8988T (cell line): Measurements from ENCODE around the gene HMSD.
A peak's percentile ranks its signal among the peaks of the same experiment; 100 is the strongest.

Source experiments
- DNase-seq: peaks from one replicate; pipeline ENCODE4 v3.0.0; 2011

Gene HMSD

DNA sequence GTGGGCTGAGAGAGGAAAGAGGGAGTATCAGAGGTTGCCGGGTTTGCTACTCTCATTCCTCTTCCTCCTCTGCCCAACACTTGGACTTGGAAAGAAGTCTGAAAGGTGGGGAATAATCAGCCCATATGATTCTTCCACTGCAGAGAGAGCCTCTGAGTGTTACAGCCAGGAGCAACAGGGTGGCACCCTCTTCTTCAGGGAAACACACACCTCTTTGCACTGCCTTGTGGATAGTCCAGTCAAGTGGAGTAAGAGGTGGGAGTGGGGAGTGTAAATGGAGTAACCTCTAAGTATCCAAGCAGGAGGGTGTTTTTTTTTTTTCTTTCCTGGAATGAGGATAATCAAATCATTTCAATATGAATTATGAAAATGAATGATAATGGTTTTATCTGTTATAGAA is 11.8 kb downstream of the HMSD start:
- DNase-seq: no peak

GRCh38 chr18:63961435-63961980 is 12.4 kb downstream of the HMSD start:
- no peak for DNase-seq

DNA sequence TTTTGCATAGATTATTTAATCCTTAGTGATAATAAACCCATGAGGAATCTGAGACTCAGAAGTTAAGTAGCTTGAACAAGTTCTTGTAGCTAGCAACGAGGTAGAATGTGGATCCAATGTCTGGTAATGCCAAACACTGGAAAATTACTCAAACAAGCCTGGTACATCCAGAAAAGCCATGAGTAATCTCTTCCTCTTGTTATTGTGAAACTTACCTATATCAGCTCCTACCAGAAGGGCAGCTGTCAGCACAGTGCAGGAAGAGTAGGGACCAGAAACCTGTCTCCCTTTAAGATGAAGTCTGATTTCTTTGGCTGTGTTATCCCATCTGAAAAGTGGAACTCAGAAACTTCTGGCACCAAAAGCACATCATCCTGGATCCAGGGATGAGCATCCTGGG is 13.0 kb downstream of the HMSD start:
- DNase-seq: no peak

GRCh38 chr18:63963615-63964256 is 14.6 kb downstream of the HMSD start:
- DNase-seq: no peak

GRCh38 chr18:63964908-63965307 is 15.8 kb downstream of the HMSD start:
- no peak for DNase-seq

- no peak for DNase-seq
These were observed 16.7 kb downstream of the HMSD start for GRCh38 chr18:63965716-63966330.

- peak; percentile 15 for DNase-seq
These were observed 21.1 kb downstream of the HMSD start, which contains the start of gene SERPINB8 for GRCh38 chr18:63969942-63970808. SERPINB8 (plus strand) TSS chr18:63970081; CDS start chr18:63978309, 8,228 bp downstream.

DNA sequence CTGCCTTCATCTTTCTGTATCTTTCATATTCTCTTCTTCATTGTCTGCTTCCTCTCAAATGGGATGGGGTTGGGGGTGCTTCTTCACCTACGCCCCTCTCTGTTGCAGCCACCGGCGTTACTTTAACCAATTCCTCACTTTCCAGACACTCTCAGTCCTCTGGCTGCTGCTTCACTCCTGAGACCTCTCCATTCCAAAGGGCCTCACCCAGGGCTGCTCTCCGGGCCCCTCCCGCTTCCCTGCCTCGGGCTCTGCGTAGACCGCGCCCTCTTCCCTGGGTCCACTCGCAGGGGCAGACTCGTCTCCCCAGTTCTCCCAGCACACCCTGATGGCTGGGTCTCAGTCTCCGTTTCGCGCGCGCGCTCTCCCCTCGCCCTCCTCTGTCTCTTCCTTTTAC is 21.7 kb downstream of the HMSD start:
- DNase-seq: no peak

DNA sequence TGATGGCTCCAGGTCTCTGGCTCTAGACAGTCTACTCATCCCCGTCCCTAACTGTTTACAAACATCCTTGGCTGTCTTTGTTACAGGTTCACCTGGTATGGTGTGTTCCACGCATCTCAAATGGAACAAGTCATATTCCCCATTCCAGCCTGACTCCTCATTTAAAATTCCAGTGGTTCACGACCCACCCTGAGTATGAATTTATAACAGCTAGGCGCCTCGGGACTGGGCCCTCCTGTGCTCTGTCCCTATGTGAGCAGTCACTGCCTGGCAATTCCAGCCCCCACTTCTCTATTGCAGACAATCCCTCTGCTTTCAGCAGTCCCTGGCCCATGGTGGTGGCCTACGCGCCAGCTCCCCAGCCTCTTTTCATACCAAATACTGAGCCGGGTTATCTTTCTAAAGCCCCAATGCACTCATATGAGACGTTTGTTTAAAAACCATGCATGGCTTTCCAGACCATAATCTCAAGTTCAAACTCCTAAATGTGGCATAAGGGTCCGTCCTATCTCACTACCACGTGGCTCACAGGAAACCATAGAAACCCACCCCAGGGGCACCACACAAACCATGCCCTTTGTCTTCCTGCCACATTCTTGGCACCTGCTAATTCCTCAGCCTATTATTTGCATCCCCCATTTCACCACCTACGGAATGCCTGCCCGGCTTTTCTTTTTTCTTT is 22.4 kb downstream of the HMSD start:
- DNase-seq: no peak

- no peak for DNase-seq
These were observed 22.9 kb downstream of the HMSD start for GRCh38 chr18:63972002-63972376.

GRCh38 chr18:63974991-63975390 is 25.9 kb downstream of the HMSD start:
- DNase-seq: no peak

- no peak for DNase-seq
These were observed 26.5 kb downstream of the HMSD start for GRCh38 chr18:63975628-63976027.

GRCh38 chr18:63977040-63977439 is 27.9 kb downstream of the HMSD start:
- DNase-seq: no peak

DNA sequence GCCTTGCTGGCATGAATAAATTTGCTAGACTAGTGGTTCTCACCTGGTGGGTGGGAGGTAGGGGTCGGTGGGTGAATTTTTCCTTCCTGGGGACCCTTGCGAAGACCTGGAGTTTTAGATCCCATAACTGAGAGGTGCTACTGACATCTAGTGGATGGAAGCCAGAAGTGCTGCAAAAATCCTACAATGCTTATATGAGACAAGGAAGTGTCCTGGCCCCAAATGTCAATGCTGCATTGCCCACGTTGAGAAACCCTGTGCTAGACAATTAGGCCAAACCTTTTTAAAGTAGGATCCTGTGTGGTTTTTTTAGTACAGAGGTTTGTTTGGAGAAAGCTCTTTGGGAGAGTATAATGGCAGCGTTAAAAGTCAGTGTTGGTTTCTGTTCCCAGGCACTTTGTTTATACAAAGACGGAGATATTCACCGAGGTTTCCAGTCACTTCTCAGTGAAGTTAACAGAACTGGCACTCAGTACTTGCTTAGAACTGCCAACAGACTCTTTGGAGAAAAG is 30.4 kb downstream of the HMSD start:
- no peak for DNase-seq

DNA sequence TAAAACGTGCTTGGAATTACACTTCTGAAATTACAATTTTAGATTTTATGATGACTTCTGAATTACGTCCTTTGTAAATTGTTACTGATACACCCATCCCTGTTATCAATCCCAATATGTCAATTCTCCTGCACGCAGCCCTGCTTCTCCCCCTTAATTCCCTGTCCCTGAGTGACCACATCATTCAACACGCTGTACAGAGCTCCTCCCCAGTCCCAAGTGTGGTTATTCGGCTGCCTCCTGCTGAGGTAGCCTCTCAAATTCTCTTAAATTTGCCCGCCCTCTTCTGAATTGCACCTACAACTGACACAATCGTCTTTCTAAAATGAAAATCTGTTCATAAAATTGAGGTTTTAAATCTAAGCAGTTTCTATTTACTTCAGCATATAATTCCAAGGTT is 30.9 kb downstream of the HMSD start:
- DNase-seq: no peak

- DNase-seq: no peak
These were observed 31.9 kb downstream of the HMSD start for GRCh38 chr18:63980896-63981460.

- DNase-seq: no peak
These were observed 32.6 kb downstream of the HMSD start for GRCh38 chr18:63981719-63982118.

DNA sequence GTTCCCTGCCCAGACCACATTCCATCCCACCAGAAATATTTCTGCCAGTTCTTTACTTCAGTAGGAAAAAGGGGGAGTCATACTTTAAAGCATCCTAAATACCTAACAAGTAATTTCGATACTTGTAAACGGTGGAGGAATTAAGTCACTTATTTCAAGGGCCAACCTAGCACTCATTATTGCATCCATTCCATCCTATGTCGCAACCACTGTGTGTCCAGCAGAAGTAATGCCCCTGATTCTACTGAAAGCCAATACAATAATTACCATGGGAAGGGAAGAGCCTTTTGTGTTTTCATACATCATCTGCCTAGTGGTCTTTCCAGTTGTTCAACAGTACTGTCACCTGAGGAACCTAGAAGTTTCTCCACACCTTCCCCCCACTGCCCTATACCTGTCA is 33.3 kb downstream of the HMSD start:
- DNase-seq: no peak

DNA sequence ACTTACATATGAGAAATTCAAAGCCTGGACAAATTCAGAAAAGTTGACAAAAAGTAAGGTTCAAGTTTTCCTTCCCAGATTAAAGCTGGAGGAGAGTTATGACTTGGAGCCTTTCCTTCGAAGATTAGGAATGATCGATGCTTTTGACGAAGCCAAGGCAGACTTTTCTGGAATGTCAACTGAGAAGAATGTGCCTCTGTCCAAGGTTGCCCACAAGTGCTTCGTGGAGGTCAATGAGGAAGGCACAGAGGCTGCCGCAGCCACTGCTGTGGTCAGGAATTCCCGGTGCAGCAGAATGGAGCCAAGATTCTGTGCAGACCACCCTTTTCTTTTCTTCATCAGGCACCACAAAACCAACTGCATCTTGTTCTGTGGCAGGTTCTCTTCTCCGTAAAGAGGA is 37.8 kb downstream of the HMSD start:
- no peak for DNase-seq

DNA sequence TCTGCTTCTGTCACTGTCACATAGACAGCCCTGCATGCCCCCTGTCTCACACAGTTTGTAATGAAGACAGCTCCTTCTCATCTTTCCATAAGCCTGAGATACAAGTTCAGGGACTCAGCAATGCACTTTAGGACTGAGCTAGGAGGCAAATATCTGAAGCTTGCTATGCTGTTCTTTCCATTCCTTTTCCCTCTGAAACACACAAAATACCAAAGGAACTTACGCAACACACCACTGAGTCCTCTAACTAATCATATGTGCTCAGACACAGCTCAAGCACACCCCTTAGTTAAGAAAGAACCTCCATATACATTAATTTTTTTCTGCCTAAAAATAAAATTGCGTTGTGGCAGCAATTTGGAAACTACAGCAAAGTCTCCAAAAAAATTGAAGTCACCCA is 38.6 kb downstream of the HMSD start:
- no peak for DNase-seq

GRCh38 chr18:63992751-63993150 is 43.6 kb downstream of the HMSD start:
- DNase-seq: no peak

DNA sequence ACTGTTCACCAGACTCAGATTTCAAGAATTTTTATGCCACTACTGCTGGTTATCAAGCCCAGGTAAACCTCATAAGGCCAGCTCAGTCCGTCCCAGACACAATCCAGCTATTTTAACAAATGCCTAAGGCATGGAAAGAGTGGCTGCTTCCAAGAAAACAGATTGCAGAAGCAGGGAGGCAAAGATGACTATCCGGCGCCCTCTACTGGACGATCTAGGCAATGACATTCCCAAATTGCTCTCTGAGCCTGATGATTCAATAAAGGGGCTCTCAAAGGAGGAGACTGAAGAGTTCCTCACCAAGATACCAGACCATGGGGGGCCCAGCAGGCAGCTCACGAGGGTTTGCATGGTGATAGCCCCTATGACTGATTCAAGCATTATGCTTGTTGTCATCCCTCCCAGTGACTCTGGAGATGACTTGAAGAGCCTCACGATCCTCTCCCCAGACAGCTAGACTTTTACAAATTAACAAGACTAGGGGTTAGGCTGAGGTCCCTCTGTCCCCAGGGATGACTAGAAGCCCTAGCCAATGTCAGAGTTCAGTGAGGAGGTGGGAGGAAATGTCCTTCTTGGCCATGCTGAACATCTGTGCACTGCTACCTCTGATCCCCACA is 45.8 kb downstream of the HMSD start:
- no peak for DNase-seq
